Trophoblast cell (in vitro differentiated cells and primary cell): ENCODE data around the gene TAF6.

Experiments used
- DNase-seq, 2 donors: peaks; one replicate each; pipeline ENCODE4 v3.0.0-alpha.2; 2016
- H2AFZ ChIP-seq: 2 replicates; pipeline ENCODE4 v1.6.1; 2013; ENCODE audit warnings: low read length, moderate library complexity, mild to moderate bottlenecking; ENCODE audit not compliant: insufficient read depth, poor library complexity
- H2AK5ac ChIP-seq: 2 replicates; pipeline ENCODE4 v1.6.1; 2013; ENCODE audit warnings: mild to moderate bottlenecking, low read length
- H2BK120ac ChIP-seq: 2 replicates; pipeline ENCODE4 v1.6.1; 2013; ENCODE audit warnings: low read length, mild to moderate bottlenecking, moderate library complexity; ENCODE audit not compliant: insufficient read depth, poor library complexity
- H2BK12ac ChIP-seq: 2 replicates; pipeline ENCODE4 v1.6.1; 2013; ENCODE audit warnings: mild to moderate bottlenecking, low read length, moderate library complexity
- H2BK5ac ChIP-seq: 2 replicates; pipeline ENCODE4 v1.6.1; 2013; ENCODE audit warnings: low read length, low read depth, moderate library complexity, mild to moderate bottlenecking; ENCODE audit not compliant: poor library complexity
- H3K14ac ChIP-seq: 2 replicates; pipeline ENCODE4 v1.6.1; 2013; ENCODE audit warnings: mild to moderate bottlenecking, low read length
- H3K18ac ChIP-seq: 2 replicates; pipeline ENCODE4 v1.6.1; 2013; ENCODE audit warnings: mild to moderate bottlenecking, low read length
- H3K23ac ChIP-seq: 2 replicates; pipeline ENCODE4 v1.6.1; 2013; ENCODE audit warnings: low read length
- H3K27ac ChIP-seq: 2 replicates; pipeline ENCODE4 v1.5.1; 2013; ENCODE audit warnings: low read depth, mild to moderate bottlenecking, inconsistent platforms, low read length, moderate library complexity
- H3K27me3 ChIP-seq: 2 replicates; pipeline ENCODE4 v1.6.1; 2013; ENCODE audit warnings: inconsistent platforms, mild to moderate bottlenecking, low read length, moderate library complexity; ENCODE audit not compliant: insufficient read depth
- H3K36me3 ChIP-seq, 2 experiments: 1 replicate in 1 of 2; 2 replicates in 1 of 2; pipeline ENCODE4 v1.6.1; 2013; ENCODE audit warnings: low read length in 2 of 2, mild to moderate bottlenecking in 2 of 2, moderate library complexity in 1 of 2; ENCODE audit not compliant: insufficient read depth in 2 of 2, control insufficient read depth in 1 of 2
- H3K4ac ChIP-seq: 2 replicates; pipeline ENCODE4 v1.6.1; 2013; ENCODE audit warnings: low read depth, mild to moderate bottlenecking, low read length, moderate library complexity
- H3K4me1 ChIP-seq, 2 experiments: 1 replicate in 1 of 2; 2 replicates in 1 of 2; pipeline ENCODE4 v1.6.1; 2013; ENCODE audit warnings: low read length in 2 of 2, mild to moderate bottlenecking in 2 of 2, moderate library complexity in 1 of 2; ENCODE audit not compliant: insufficient read depth in 2 of 2, control insufficient read depth in 1 of 2
- H3K4me2 ChIP-seq: 2 replicates; pipeline ENCODE4 v1.6.1; 2013; ENCODE audit warnings: inconsistent platforms, mild to moderate bottlenecking, low read length, moderate library complexity
- H3K4me3 ChIP-seq: 2 replicates; pipeline ENCODE4 v1.5.1; 2013; ENCODE audit warnings: mild to moderate bottlenecking, low read depth, low read length, inconsistent platforms
- H3K79me1 ChIP-seq: one replicate; pipeline ENCODE4 v1.6.1; 2013; ENCODE audit warnings: low read length
- H3K79me2 ChIP-seq: 2 replicates; pipeline ENCODE4 v1.6.1; 2013; ENCODE audit warnings: low read length, mild to moderate bottlenecking; ENCODE audit not compliant: control insufficient read depth, insufficient read depth, poor library complexity
- H3K9ac ChIP-seq: 2 replicates; pipeline ENCODE4 v1.6.1; 2013; ENCODE audit warnings: mild to moderate bottlenecking, low read length
- H3K9me3 ChIP-seq: 2 replicates; pipeline ENCODE4 v1.6.1; 2013; ENCODE audit warnings: low read depth, mild to moderate bottlenecking, control low read depth, inconsistent platforms, low read length; ENCODE audit not compliant: insufficient read depth
- H4K12ac ChIP-seq: 2 replicates; pipeline ENCODE4 v1.6.1; 2013; ENCODE audit warnings: low read depth, mild to moderate bottlenecking, low read length, moderate library complexity
- H4K8ac ChIP-seq: 2 replicates; pipeline ENCODE4 v1.6.1; 2013; ENCODE audit warnings: low read depth, mild to moderate bottlenecking, low read length, moderate library complexity
- H4K91ac ChIP-seq: one replicate; pipeline ENCODE4 v1.6.1; 2013; ENCODE audit warnings: low read depth, mild to moderate bottlenecking, low read length, moderate library complexity
- WGBS: extraction: QIAGEN DNeasy Blood & Tissue Kit; methylation state at CpG from one replicate; pipeline ENCODE4 v1.1.7; 2013; ENCODE audit warnings: missing lambda C conversion rate; ENCODE audit not compliant: insufficient read length, insufficient coverage; ENCODE audit errors: extremely low coverage; 5-methylcytosine and 5-hydroxymethylcytosine counted together

Gene TAF6

GRCh38 chr7:100093054-100093453 is 26.1 kb downstream of the TAF6 start:
- Histone ChIP-seq H3K79me2 (peaks cover 6% of the 10 kb centered on the region), H3K4me3 (no peak overlapping the region), H2BK5ac (no peak overlapping the region), H3K36me3 (peaks cover 65 to 76% of the 10 kb centered on the region in 2 experiments), H2BK120ac (no peak overlapping the region), H3K4ac (no peak overlapping the region), H3K4me2 (no peak overlapping the region), H3K14ac (no peak overlapping the region), H3K27ac (no peak overlapping the region), H2AK5ac (no peak overlapping the region), H4K12ac (no peak overlapping the region), H3K9ac (no peak overlapping the region), H3K27me3 (no peaks in the 10 kb centered on the region), H3K4me1 (peaks cover 4 to 9% of the 10 kb centered on the region in 2 experiments), H4K8ac (no peak overlapping the region), H3K18ac (no peak overlapping the region), H3K23ac (no peak overlapping the region), H3K79me1 (peaks cover 11% of the 10 kb centered on the region), H3K9me3 (no peaks in the 10 kb centered on the region), H2AFZ (no peak overlapping the region), H2BK12ac (no peak overlapping the region), H4K91ac (no peak overlapping the region)
- DNase-seq: no peak
- no CpG with 5 or more reads among the region's 8 CpGs for WGBS

GRCh38 chr7:100091411-100092181 is 27.6 kb downstream of the TAF6 start:
- Histone ChIP-seq H3K79me1 (peaks cover 17% of the 10 kb centered on the region), H2BK120ac (no peak overlapping the region), H3K79me2 (peaks cover 6% of the 10 kb centered on the region), H2AK5ac (no peak overlapping the region), H4K91ac (no peak overlapping the region), H2BK5ac (no peak overlapping the region), H3K14ac (no peak overlapping the region), H3K36me3 (peaks cover 53 to 62% of the 10 kb centered on the region in 2 experiments), H3K27ac (no peak overlapping the region), H3K4me1 (peaks cover 9 to 15% of the 10 kb centered on the region in 2 experiments), H3K4me3 (no peak overlapping the region), H3K23ac (no peak overlapping the region), H3K27me3 (no peaks in the 10 kb centered on the region), H3K18ac (no peak overlapping the region), H4K12ac (no peak overlapping the region), H3K4me2 (no peak overlapping the region), H4K8ac (no peak overlapping the region), H3K9ac (no peak overlapping the region), H2BK12ac (no peak overlapping the region), H3K9me3 (no peaks in the 10 kb centered on the region), H3K4ac (no peak overlapping the region), H2AFZ (no peak overlapping the region)
- WGBS: no CpG with 5 or more reads among the region's 19 CpGs
- DNase-seq: peak in 1 of 2 donors; percentile 36

GRCh38 chr7:100090527-100091410 is 28.4 kb downstream of the TAF6 start:
- H3K4me3 ChIP-seq: no peak overlapping the region
- H3K9me3 ChIP-seq: no peaks in the 10 kb centered on the region
- H3K79me2 ChIP-seq: peaks cover 6% of the 10 kb centered on the region
- peaks cover 45 to 54% of the 10 kb centered on the region in 2 experiments for H3K36me3 ChIP-seq
- H3K27me3 ChIP-seq: no peaks in the 10 kb centered on the region
- H3K27ac ChIP-seq: no peak overlapping the region
- no CpG with 5 or more reads among the region's 14 CpGs for WGBS
- H2AK5ac ChIP-seq: no peak overlapping the region
- H3K18ac ChIP-seq: no peak overlapping the region
- no peak overlapping the region for H2BK12ac ChIP-seq
- H2BK5ac ChIP-seq: no peak overlapping the region
- H3K4me2 ChIP-seq: no peak overlapping the region
- H3K79me1 ChIP-seq: peaks cover 17% of the 10 kb centered on the region
- H3K9ac ChIP-seq: no peak overlapping the region
- H4K91ac ChIP-seq: no peak overlapping the region
- no peak overlapping the region for H3K4ac ChIP-seq
- DNase-seq: no peak
- H3K14ac ChIP-seq: no peak overlapping the region
- no peak overlapping the region for H2AFZ ChIP-seq
- H4K12ac ChIP-seq: no peak overlapping the region
- peaks cover 9 to 15% of the 10 kb centered on the region in 2 experiments for H3K4me1 ChIP-seq
- H3K23ac ChIP-seq: peak overlapping the region; percentile 43
- H4K8ac ChIP-seq: no peak overlapping the region
- no peak overlapping the region for H2BK120ac ChIP-seq

GRCh38 chr7:100089458-100090196 is 29.5 kb downstream of the TAF6 start:
- H3K4ac ChIP-seq: no peak overlapping the region
- peak overlapping the region; percentile 97 for H2AFZ ChIP-seq
- H3K9me3 ChIP-seq: no peaks in the 10 kb centered on the region
- no peak for DNase-seq
- H4K91ac ChIP-seq: peak overlapping the region; percentile 84
- H3K79me2 ChIP-seq: peaks cover 6% of the 10 kb centered on the region
- H3K27me3 ChIP-seq: no peaks in the 10 kb centered on the region
- H2BK120ac ChIP-seq: no peak overlapping the region
- H3K9ac ChIP-seq: peak overlapping the region; percentile 92
- no peak overlapping the region for H3K18ac ChIP-seq
- H2BK12ac ChIP-seq: no peak overlapping the region
- H2AK5ac ChIP-seq: peak overlapping the region; percentile 42
- no peak overlapping the region for H3K23ac ChIP-seq
- peaks cover 33 to 43% of the 10 kb centered on the region in 2 experiments for H3K36me3 ChIP-seq
- peak overlapping the region; percentile 92 for H3K4me2 ChIP-seq
- peak overlapping the region; percentile 24 for H2BK5ac ChIP-seq
- peak overlapping the region; percentile 72 for H4K12ac ChIP-seq
- WGBS: no CpG with 5 or more reads among the region's 7 CpGs
- peaks cover 17% of the 10 kb centered on the region for H3K79me1 ChIP-seq
- peak overlapping the region; percentile 92 for H4K8ac ChIP-seq
- peak overlapping the region; percentile 34 for H3K27ac ChIP-seq
- peaks cover 9 to 15% of the 10 kb centered on the region in 2 experiments for H3K4me1 ChIP-seq
- peak overlapping the region; percentile 89 for H3K4me3 ChIP-seq
- peak overlapping the region; percentile 75 for H3K14ac ChIP-seq
